HG03342 (cell line): Measurements from ENCODE around the gene COPS7A.

Experiments
- ATAC-seq: cut with Tn5 transposase; IDR thresholded peaks from one replicate; pipeline ENCODE4 v1.9.1; 2021; ENCODE audit warnings: mild to moderate bottlenecking, moderate library complexity; ENCODE audit not compliant: unreplicated experiment

Gene COPS7A

DNA sequence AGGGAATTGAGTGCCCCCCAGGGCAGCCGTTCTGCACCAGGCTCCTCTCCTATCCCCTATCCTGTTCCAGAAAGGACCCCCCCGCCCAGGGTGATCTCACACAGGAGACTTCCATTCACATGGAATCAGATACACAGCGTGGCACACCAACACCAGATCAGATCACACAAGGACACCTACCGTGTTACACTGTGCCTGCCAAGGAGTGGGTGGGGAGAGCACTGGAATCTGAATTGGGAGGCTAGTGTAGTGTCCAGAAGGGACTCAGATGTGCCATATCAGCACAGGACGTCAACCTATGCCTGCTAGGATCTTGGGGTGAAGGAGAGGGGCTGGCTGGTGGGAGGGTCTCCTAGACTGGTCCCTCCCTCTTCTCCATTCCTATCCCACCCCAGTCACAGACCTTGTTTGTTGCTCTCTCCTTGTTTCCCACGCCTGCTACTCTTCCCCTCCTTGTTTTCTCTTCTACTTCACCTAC is 44.6 kb downstream of the COPS7A start:
- no peak for ATAC-seq

DNA sequence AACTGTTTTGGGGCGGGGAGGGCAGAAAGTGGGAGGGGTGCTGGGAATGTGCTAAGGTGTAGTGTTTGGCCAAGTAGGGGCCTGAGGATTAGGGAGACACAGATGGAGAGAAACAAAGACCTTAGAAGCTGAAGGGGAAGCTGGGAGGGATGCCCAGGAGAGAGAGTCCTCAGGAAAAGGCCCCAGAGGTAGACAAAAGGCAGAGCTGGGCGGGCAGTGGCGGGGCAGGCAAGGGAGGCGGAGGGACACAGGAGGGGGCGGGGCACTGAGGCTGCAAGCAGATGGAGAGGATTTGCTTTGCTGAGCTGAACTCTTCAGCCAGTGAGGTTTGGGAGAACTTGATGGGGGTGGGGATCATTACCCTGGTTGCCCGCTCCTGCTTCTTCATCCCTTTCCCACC is 45.1 kb downstream of the COPS7A start:
- no peak for ATAC-seq

DNA sequence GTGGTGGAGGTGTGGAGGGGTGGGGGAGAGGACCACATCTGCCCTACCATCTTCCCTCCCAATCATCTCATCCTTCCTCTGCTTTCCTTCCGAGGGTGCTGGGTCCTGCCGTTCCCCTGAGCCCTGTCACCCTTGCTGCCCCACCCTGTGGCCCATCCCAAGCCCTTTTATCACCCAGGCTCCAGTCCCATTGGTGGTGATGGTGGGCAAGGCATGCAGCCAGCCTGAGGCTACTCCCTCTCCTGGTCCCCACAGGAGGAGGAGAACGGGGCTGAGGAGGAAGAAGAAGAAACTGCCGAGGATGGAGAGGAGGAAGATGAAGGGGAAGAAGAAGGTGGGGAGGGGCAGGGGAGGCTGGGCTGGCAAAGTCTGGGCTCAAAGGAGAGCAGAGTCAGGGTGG is 45.8 kb downstream of the COPS7A start:
- no peak for ATAC-seq

- no peak for ATAC-seq
Measured at GRCh38 chr12:6770094-6770493, 46.2 kb downstream of the COPS7A start.

GRCh38 chr12:6770600-6770999 is 46.8 kb downstream of the COPS7A start:
- no peak for ATAC-seq

DNA sequence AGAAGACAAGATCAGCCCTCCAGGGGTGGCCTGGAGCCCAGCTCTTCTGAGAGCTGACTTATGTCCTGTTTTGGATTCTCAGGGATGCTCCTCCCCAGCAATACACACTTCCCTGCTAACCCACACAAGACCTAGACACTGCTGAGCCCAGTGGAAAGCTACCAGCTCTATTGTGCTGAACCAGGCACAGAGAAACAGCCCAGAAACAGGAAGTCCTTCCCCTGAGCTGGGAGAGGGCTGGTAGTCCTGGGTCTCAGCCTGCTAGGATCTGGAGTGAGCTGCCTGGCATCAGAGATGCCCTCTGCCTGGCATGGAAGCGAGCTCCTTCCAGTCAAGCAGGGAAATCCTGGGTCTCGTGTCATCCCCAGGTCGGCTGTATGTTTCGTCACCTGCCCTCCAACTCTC is 47.2 kb downstream of the COPS7A start:
- ATAC-seq = no peak

DNA sequence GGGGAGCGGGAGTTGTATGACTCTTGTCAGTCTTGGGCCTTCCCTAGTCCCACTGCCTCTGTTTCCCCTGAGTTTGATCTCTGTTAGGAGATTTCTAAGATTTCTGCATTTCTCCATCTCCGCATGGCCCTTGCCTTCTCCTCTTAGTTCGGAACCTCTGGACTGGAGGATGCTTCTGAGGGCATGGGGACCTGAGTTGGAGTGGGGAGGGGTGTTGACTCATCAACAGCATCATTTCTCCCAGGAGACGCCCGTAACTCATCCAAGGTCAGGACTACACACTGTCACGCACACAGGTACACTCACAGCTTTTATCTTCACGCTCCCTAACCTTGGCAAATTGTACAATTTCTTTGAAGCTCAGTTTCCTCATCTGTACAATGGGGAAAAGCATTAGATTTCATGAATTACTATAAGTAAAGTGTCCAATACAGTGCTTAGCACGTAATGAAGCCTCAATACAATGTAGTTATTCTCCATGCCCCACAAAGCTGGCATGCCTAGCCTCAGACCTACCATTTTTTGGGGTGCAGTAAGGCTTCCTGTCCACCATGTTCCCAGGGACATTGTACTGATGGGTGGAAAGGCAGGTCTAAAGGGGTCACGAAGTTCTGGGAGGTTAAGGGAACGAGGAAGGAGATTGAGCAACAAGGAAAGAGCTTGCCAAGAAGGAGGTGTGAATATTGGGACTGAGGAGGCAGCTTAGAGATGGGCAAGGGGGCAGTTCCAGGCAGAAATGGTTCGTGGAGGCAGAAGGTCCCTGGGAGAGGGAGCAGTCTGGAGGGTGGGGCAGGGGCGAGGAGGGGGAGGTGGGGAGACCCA is 47.9 kb downstream of the COPS7A start:
- no peak for ATAC-seq

- ATAC-seq = no peak
Measured at GRCh38 chr12:6772331-6772695, 48.5 kb downstream of the COPS7A start, which contains the start of gene LAG3. Gene LAG3, plus strand, starts transcription at chr12:6772520. Its CDS starts 333 bp downstream, at chr12:6772853.

GRCh38 chr12:6772726-6773589 is 49.1 kb downstream of the COPS7A start:
- ATAC-seq = no peak

- no peak for ATAC-seq
Measured at GRCh38 chr12:6773590-6774351, 49.9 kb downstream of the COPS7A start.

- no peak for ATAC-seq
Measured at GRCh38 chr12:6774499-6775062, 50.7 kb downstream of the COPS7A start.

- no peak for ATAC-seq
Measured at GRCh38 chr12:6775185-6776174, 51.6 kb downstream of the COPS7A start.

DNA sequence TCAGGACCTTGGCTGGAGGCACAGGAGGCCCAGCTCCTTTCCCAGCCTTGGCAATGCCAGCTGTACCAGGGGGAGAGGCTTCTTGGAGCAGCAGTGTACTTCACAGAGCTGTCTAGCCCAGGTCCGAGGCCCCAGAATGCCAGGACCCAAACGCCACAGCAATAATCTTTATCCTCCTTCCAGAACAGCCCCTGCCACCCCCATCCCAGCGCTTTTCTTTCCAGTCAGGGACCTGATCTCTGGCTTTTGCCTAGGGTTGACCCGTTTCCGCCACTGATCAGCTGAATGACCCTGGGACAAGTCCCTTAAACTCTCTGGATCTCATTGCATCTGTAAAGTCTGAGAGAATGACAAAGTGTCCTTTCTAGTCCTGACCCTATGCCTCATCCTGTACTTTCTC is 53.5 kb downstream of the COPS7A start:
- ATAC-seq = no peak

DNA sequence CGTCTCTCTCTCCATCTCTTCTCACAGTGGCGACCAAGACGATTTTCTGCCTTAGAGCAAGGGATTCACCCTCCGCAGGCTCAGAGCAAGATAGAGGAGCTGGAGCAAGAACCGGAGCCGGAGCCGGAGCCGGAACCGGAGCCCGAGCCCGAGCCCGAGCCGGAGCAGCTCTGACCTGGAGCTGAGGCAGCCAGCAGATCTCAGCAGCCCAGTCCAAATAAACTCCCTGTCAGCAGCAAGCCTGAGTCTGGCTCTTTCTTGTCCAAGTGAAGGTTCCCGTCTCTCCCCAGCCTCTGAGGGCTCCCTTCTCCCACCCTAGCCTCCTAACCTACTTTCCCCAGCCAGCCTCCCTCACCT is 54.3 kb downstream of the COPS7A start:
- no peak for ATAC-seq

GRCh38 chr12:6778574-6779550 is 55.0 kb downstream of the COPS7A start:
- no peak for ATAC-seq

GRCh38 chr12:6779708-6780432 is 56.0 kb downstream of the COPS7A start:
- no peak for ATAC-seq

GRCh38 chr12:6780573-6780972 is 56.7 kb downstream of the COPS7A start:
- ATAC-seq = no peak
